Ishikawa (cell line): ENCODE data around the gene SLC7A14.

Experiments
- CREB1 ChIP-seq: IDR thresholded peaks from 2 replicates; pipeline ENCODE4 v1.6.1; 2012; ENCODE audit warnings: low read depth
- EGR1 ChIP-seq: IDR thresholded peaks from 2 replicates; pipeline ENCODE4 v1.6.1; 2012
- EP300 ChIP-seq: IDR thresholded peaks from 2 replicates; pipeline ENCODE4 v1.6.1; 2012; ENCODE audit warnings: borderline replicate concordance
- RAD21 ChIP-seq: IDR thresholded peaks from 2 replicates; pipeline ENCODE4 v1.6.1; 2012; ENCODE audit warnings: low read depth
- TAF1 ChIP-seq: IDR thresholded peaks from 2 replicates; pipeline ENCODE4 v1.6.1; 2012; ENCODE audit warnings: low read depth, mild to moderate bottlenecking
- TCF12 ChIP-seq: IDR thresholded peaks from 2 replicates; pipeline ENCODE4 v1.6.1; 2012; ENCODE audit warnings: low read depth
- TEAD4 ChIP-seq: IDR thresholded peaks from 2 replicates; pipeline ENCODE4 v1.6.1; 2012
- YY1 ChIP-seq: IDR thresholded peaks from 2 replicates; pipeline ENCODE4 v1.6.1; 2012; ENCODE audit warnings: low read depth
- ZBTB7A ChIP-seq: IDR thresholded peaks from 2 replicates; pipeline ENCODE4 v1.6.1; 2012; ENCODE audit warnings: low read depth
- TF ChIP-seq, protein P1 (sequence below): IDR thresholded peaks from 2 replicates; pipeline ENCODE4 v1.6.1; 2012; ENCODE audit warnings: low read depth, mild to moderate bottlenecking
- TF ChIP-seq, protein P2 (sequence below): IDR thresholded peaks from 2 replicates; pipeline ENCODE4 v1.6.1; 2012

DNA sequence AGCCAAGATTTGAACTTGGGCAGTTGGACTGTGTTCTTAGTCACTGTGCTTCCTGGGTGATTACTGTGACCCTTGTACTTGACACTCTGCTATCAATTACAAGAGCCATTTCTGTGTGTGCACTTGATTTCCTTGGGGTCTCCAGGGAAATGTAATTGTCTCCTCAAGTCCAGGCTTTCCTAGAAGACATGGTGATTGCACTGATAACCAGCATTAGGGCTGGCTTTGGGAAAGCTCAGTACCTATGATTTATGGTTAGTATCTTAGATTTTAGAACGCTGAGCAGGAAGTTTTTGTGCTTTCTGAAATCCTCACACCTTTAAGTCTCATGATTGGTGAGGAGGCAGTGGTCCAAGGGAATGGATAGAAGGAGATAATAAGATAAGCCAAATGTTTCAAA, 168.8 kb downstream of the SLC7A14 start:
- TF ChIP-seq ZBTB7A (no peak), TAF1 (no peak), EGR1 (no peak), RAD21 (no peak), TEAD4 (no peak), YY1 (no peak), EP300 (no peak), TCF12 (no peak), CREB1 (no peak)
- TF ChIP-seq, protein P1, sequence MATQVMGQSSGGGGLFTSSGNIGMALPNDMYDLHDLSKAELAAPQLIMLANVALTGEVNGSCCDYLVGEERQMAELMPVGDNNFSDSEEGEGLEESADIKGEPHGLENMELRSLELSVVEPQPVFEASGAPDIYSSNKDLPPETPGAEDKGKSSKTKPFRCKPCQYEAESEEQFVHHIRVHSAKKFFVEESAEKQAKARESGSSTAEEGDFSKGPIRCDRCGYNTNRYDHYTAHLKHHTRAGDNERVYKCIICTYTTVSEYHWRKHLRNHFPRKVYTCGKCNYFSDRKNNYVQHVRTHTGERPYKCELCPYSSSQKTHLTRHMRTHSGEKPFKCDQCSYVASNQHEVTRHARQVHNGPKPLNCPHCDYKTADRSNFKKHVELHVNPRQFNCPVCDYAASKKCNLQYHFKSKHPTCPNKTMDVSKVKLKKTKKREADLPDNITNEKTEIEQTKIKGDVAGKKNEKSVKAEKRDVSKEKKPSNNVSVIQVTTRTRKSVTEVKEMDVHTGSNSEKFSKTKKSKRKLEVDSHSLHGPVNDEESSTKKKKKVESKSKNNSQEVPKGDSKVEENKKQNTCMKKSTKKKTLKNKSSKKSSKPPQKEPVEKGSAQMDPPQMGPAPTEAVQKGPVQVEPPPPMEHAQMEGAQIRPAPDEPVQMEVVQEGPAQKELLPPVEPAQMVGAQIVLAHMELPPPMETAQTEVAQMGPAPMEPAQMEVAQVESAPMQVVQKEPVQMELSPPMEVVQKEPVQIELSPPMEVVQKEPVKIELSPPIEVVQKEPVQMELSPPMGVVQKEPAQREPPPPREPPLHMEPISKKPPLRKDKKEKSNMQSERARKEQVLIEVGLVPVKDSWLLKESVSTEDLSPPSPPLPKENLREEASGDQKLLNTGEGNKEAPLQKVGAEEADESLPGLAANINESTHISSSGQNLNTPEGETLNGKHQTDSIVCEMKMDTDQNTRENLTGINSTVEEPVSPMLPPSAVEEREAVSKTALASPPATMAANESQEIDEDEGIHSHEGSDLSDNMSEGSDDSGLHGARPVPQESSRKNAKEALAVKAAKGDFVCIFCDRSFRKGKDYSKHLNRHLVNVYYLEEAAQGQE, result no peak
- TF ChIP-seq, protein P2, sequence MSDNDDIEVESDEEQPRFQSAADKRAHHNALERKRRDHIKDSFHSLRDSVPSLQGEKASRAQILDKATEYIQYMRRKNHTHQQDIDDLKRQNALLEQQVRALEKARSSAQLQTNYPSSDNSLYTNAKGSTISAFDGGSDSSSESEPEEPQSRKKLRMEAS, result no peak
